RWPE2 (cell line): Measurements from ENCODE around the gene RNF111.
A peak's percentile ranks its signal among the peaks of the same experiment; 100 is the strongest.
"Not testable (repeated sequence)": the region's sequence is repeated elsewhere in the genome, so short reads cannot be mapped to it uniquely, and the experiment has no call there.

ENCODE experiments used
- ATAC-seq: fragments of 200-7000 bp; cut with Tn5 transposase; 3 replicates; pipeline ENCODE4 v1.9.1; 2021; ENCODE audit warnings: low read depth
- DNase-seq: peaks from one replicate; pipeline ENCODE4 v3.0.0-alpha.2; 2020; ENCODE audit warnings: low spot score
- H3K27ac ChIP-seq: fragments of 450-650 bp; 2 replicates; pipeline ENCODE4 v1.5.1; 2017; ENCODE audit warnings: mild to moderate bottlenecking; ENCODE audit not compliant: poor library complexity, severe bottlenecking
- H3K27me3 ChIP-seq: fragments of 250-450 bp; sonication (Bioruptor Pico); 2 replicates; pipeline ENCODE4 v1.5.1; 2021; ENCODE audit warnings: mild to moderate bottlenecking, moderate library complexity; ENCODE audit not compliant: insufficient read depth, poor library complexity, severe bottlenecking
- H3K36me3 ChIP-seq: fragments of 250-450 bp; sonication (Bioruptor Pico); 2 replicates; pipeline ENCODE4 v1.5.1; 2020; ENCODE audit warnings: low read depth, mild to moderate bottlenecking, moderate library complexity
- H3K4me1 ChIP-seq: fragments of 250-450 bp; sonication (Bioruptor Pico); 2 replicates; pipeline ENCODE4 v1.5.1; 2021; ENCODE audit warnings: mild to moderate bottlenecking, moderate library complexity; ENCODE audit not compliant: insufficient read depth, poor library complexity, severe bottlenecking
- H3K4me3 ChIP-seq: fragments of 250-450 bp; sonication (Bioruptor Pico); 2 replicates; pipeline ENCODE4 v1.5.1; 2021; ENCODE audit warnings: mild to moderate bottlenecking, moderate library complexity; ENCODE audit not compliant: severe bottlenecking
- H3K9me3 ChIP-seq: fragments of 250-450 bp; sonication (Bioruptor Pico); 2 replicates; pipeline ENCODE4 v1.5.1; 2021; ENCODE audit warnings: mild to moderate bottlenecking, moderate library complexity; ENCODE audit not compliant: severe bottlenecking
- CTCF ChIP-seq: fragments of 450-650 bp; IDR thresholded peaks from one replicate; pipeline ENCODE4 v1.5.1; 2017; ENCODE audit warnings: mild to moderate bottlenecking, moderate library complexity; ENCODE audit not compliant: poor library complexity, severe bottlenecking

The RNF111 gene

GRCh38 chr15:59140422-59141226, 153.2 kb downstream of the RNF111 start:
- H3K4me3 ChIP-seq = no peak overlapping the region
- H3K36me3 ChIP-seq = peaks cover 90% of the 10 kb centered on the region
- no peaks in the 10 kb centered on the region for H3K9me3 ChIP-seq
- H3K27ac ChIP-seq = peak overlapping the region; percentile 1
- DNase-seq (peak; percentile 75), ATAC-seq (peak; percentile 79)
- TF ChIP-seq CTCF = no peak
- H3K27me3 ChIP-seq = no peaks in the 10 kb centered on the region
- peaks cover 14% of the 10 kb centered on the region for H3K4me1 ChIP-seq

GRCh38 chr15:59143281-59143680, 155.8 kb downstream of the RNF111 start:
- Histone ChIP-seq H3K4me3 (no peak overlapping the region), H3K36me3 (peaks cover 87% of the 10 kb centered on the region), H3K27ac (no peak overlapping the region), H3K9me3 (no peaks in the 10 kb centered on the region), H3K27me3 (no peaks in the 10 kb centered on the region), H3K4me1 (peaks cover 14% of the 10 kb centered on the region)
- DNase-seq = peak; percentile 50
- ATAC-seq = no peak; the same call in 2 of the 3 replicates
- no peak for TF ChIP-seq CTCF

- peak; percentile 27 for DNase-seq
- Histone ChIP-seq H3K36me3 (peaks cover 88% of the 10 kb centered on the region), H3K4me1 (peaks cover 14% of the 10 kb centered on the region)
- not testable (repeated sequence) for H3K27me3 ChIP-seq, H3K27ac ChIP-seq, ATAC-seq, H3K9me3 ChIP-seq, H3K4me3 ChIP-seq
- TF ChIP-seq CTCF = peak; percentile 49
Observed at GRCh38 chr15:59144594-59144993, 157.1 kb downstream of the RNF111 start.
